CD14-positive monocyte (primary cell): ENCODE results near the gene ZNF865. TPM values are rescaled to one million over a fixed set of nuclear protein-coding genes. Genes with fewer than 3 reads are reported as not detected.

Source experiments
- DNase-seq, 3 donors: peaks; one replicate each; pipeline ENCODE4 v3.0.0-alpha.2; 2011 to 2022
- H2AFZ ChIP-seq: 2 replicates; pipeline ENCODE4 v1.6.0; 2012; ENCODE audit warnings: mild to moderate bottlenecking, low read depth, low read length, inconsistent platforms; ENCODE audit not compliant: insufficient read depth, poor library complexity, severe bottlenecking
- H3K27ac ChIP-seq, 2 donors: 1 replicate in 1 of 2; 2 replicates in 1 of 2; pipeline ENCODE4 v1.5.1; 2012 to 2013; ENCODE audit warnings: low read length in 2 of 2, control low read depth in 1 of 2, inconsistent platforms in 1 of 2, low read depth in 1 of 2, mild to moderate bottlenecking in 1 of 2
- H3K27me3 ChIP-seq, 2 donors: one replicate each; pipeline versions ENCODE4 v1.6.0 to v1.6.1; 2011 to 2013; ENCODE audit warnings: low read length in 2 of 2; ENCODE audit not compliant: control insufficient read depth in 2 of 2, insufficient read depth in 2 of 2
- H3K36me3 ChIP-seq, 2 donors: replicated peaks in 1 of 2; 1 replicate in 1 of 2; 2 replicates in 1 of 2; pipeline versions ENCODE4 v1.5.1 to v1.6.1; 2012 to 2013; ENCODE audit warnings: low read length in 2 of 2, control low read depth in 1 of 2, inconsistent platforms in 1 of 2, mild to moderate bottlenecking in 1 of 2; ENCODE audit not compliant: insufficient read depth in 2 of 2, control insufficient read depth in 1 of 2
- H3K4me1 ChIP-seq, 2 donors: 1 replicate in 1 of 2; 2 replicates in 1 of 2; pipeline versions ENCODE4 v1.5.1 to v1.6.1; 2012 to 2013; ENCODE audit warnings: low read length in 2 of 2, control low read depth in 1 of 2, inconsistent platforms in 1 of 2, mild to moderate bottlenecking in 1 of 2, moderate library complexity in 1 of 2; ENCODE audit not compliant: insufficient read depth in 2 of 2, control insufficient read depth in 1 of 2
- H3K4me2 ChIP-seq: replicated peaks from 2 replicates; pipeline ENCODE3; 2012; ENCODE audit warnings: low read length, moderate library complexity, mild to moderate bottlenecking; ENCODE audit not compliant: poor library complexity, severe bottlenecking; ENCODE audit errors: extremely low read depth
- H3K4me3 ChIP-seq, 3 experiments: fragments of 200-600 bp in 1 of 3; sonication (generic) in 1 of 3; replicated peaks in 1 of 3; 1 replicate in 2 of 3; 2 replicates in 1 of 3; pipeline ENCODE4 v1.5.1; 2011 to 2013; ENCODE audit warnings: low read length in 3 of 3, mild to moderate bottlenecking in 3 of 3, control low read depth in 2 of 3, low read depth in 2 of 3, inconsistent platforms in 1 of 3, moderate library complexity in 1 of 3
- H3K79me2 ChIP-seq: 2 replicates; pipeline ENCODE4 v1.6.0; 2012; ENCODE audit warnings: mild to moderate bottlenecking, control low read depth, inconsistent platforms, low read length, moderate library complexity; ENCODE audit not compliant: insufficient read depth
- H3K9ac ChIP-seq: 2 replicates; pipeline ENCODE4 v1.6.0; 2017; ENCODE audit warnings: low read length, mild to moderate bottlenecking; ENCODE audit not compliant: insufficient read depth, poor library complexity, severe bottlenecking
- H3K9me3 ChIP-seq, 2 donors: replicated peaks in 1 of 2; 1 replicate in 1 of 2; 2 replicates in 1 of 2; pipeline versions ENCODE4 v1.5.1 to v1.6.1; 2012 to 2013; ENCODE audit warnings: low read length in 2 of 2, control low read depth in 1 of 2; ENCODE audit not compliant: control insufficient read depth in 1 of 2, insufficient read depth in 1 of 2
- H4K20me1 ChIP-seq: 2 replicates; pipeline ENCODE4 v1.6.0; 2012; ENCODE audit warnings: mild to moderate bottlenecking, low read length, control low read depth, moderate library complexity; ENCODE audit not compliant: insufficient read depth
- H3K27ac Mint-ChIP-seq, 7 donors: one replicate each; pipeline ENCODE4 v1.8.0; 2020; ENCODE audit warnings: mild to moderate bottlenecking in 7 of 7, mixed read lengths in 7 of 7, moderate library complexity in 6 of 7, inconsistent platforms in 2 of 7
- H3K27me3 Mint-ChIP-seq, 3 donors: one replicate each; pipeline ENCODE4 v1.8.0; 2021 to 2022; ENCODE audit warnings: low read depth in 3 of 3, mild to moderate bottlenecking in 3 of 3, mixed read lengths in 3 of 3, moderate library complexity in 3 of 3, inconsistent platforms in 1 of 3
- H3K36me3 Mint-ChIP-seq, 2 donors: one replicate each; pipeline ENCODE4 v1.8.0; 2020; ENCODE audit warnings: mixed read lengths in 2 of 2, inconsistent platforms in 1 of 2, mild to moderate bottlenecking in 1 of 2
- H3K4me1 Mint-ChIP-seq: one replicate; pipeline ENCODE4 v1.8.0; 2020; ENCODE audit warnings: mild to moderate bottlenecking, mixed read lengths
- H3K4me3 Mint-ChIP-seq, 2 donors: one replicate each; pipeline ENCODE4 v1.8.0; 2020; ENCODE audit warnings: mild to moderate bottlenecking in 2 of 2, mixed read lengths in 2 of 2, moderate library complexity in 1 of 2
- H3K9me3 Mint-ChIP-seq, 7 donors: one replicate each; pipeline ENCODE4 v1.8.0; 2020 to 2022; ENCODE audit warnings: mixed read lengths in 7 of 7, mild to moderate bottlenecking in 6 of 7, moderate library complexity in 6 of 7, inconsistent platforms in 2 of 7
- CTCF ChIP-seq: fragments of 200-600 bp; IDR thresholded peaks from one replicate; pipeline ENCODE4 v1.8.0; 2022; ENCODE audit warnings: antibody characterized with exemption, mild to moderate bottlenecking
- WGBS: methylation state at CpG from one replicate; pipeline ENCODE4 v1.1.5; 2013; ENCODE audit warnings: missing lambda C conversion rate; ENCODE audit not compliant: insufficient coverage; 5-methylcytosine and 5-hydroxymethylcytosine counted together
- intact Hi-C, 2 donors: fragments of 100-400 bp; cut with micrococcal nuclease; formaldehyde crosslinking; loops; one replicate each; pipeline versions ENCODE4 v1.15.0 to v1.15.1; 2023
- polyA plus RNA-seq, 3 donors: library from polyadenylated mRNA; depleted of rRNA in 1 of 3; unstranded in 2 of 3; stranded (reverse) in 1 of 3; fragments of 300-500 nt in 2 of 3; fragments of >200 nt in 1 of 3; fragmentation: Illumina TruSeq in 2 of 3; gene quantifications; 1 replicate in 2 of 3; 2 replicates in 1 of 3; pipeline ENCODE4 v1.2.3, GENCODE V29; 2012 to 2021

Gene ZNF865
- polyA plus RNA-seq, 3 donors, result 0.03 to 6.0 (median 0.07) TPM

- H3K79me2 ChIP-seq, result peaks cover 63% of the 10 kb centered on the region
- Mint-ChIP-seq H3K27ac (peak overlapping the region in 3 of 7 donors; percentile 63 to 77 (median 77)), H3K36me3 (peaks cover 9 to 21% of the 10 kb centered on the region in 2 donors), H3K27me3 (no peaks in the 10 kb centered on the region), H3K4me3 (no peak overlapping the region), H3K9me3 (peaks cover 0 to 4% (median 0%) of the 10 kb centered on the region in 7 donors), H3K4me1 (peaks cover 54% of the 10 kb centered on the region)
- H4K20me1 ChIP-seq, result peaks cover 15% of the 10 kb centered on the region
- no peak overlapping the region for H3K4me3 ChIP-seq
- H3K4me1 ChIP-seq, result peaks cover 34 to 60% of the 10 kb centered on the region in 2 donors
- no peaks in the 10 kb centered on the region for H3K27me3 ChIP-seq
- intact Hi-C loops, result loop anchor here in 1 of 2 donors (10.0 kb wide), 1 partner anchor 198 kb away; the partner anchor contains the start of gene UBE2S
- TF ChIP-seq CTCF, result no peak
- 96% methylated on average over 14 of the region's 21 CpGs for WGBS
- H2AFZ ChIP-seq, result no peak overlapping the region
- H3K9me3 ChIP-seq, result no peaks in the 10 kb centered on the region
- no peak overlapping the region for H3K4me2 ChIP-seq
- H3K9ac ChIP-seq, result no peak overlapping the region
- no peak for DNase-seq
- H3K27ac ChIP-seq, result no peak overlapping the region
- peaks cover 0 to 25% of the 10 kb centered on the region in 2 donors for H3K36me3 ChIP-seq
These were observed 2.3 kb upstream of the ZNF865 start for GRCh38 chr19:55603115-55603514.

- DNase-seq, result no peak
- Histone ChIP-seq H3K9ac (no peak overlapping the region), H4K20me1 (peaks cover 20% of the 10 kb centered on the region), H3K4me1 (peaks cover 34 to 60% of the 10 kb centered on the region in 2 donors), H3K4me3 (peak overlapping the region in 1 of 3 experiments; percentile 81), H3K9me3 (no peaks in the 10 kb centered on the region), H2AFZ (no peak overlapping the region), H3K36me3 (peaks cover 0 to 25% of the 10 kb centered on the region in 2 donors), H3K27me3 (no peaks in the 10 kb centered on the region), H3K79me2 (peaks cover 67% of the 10 kb centered on the region), H3K4me2 (peak overlapping the region; percentile 77), H3K27ac (peak overlapping the region in 1 of 2 donors; percentile 85)
- Mint-ChIP-seq H3K9me3 (peaks cover 0 to 2% (median 0%) of the 10 kb centered on the region in 7 donors), H3K27me3 (no peaks in the 10 kb centered on the region), H3K4me1 (peaks cover 54% of the 10 kb centered on the region), H3K4me3 (peak overlapping the region; percentile 34 to 92), H3K36me3 (peaks cover 12 to 25% of the 10 kb centered on the region in 2 donors), H3K27ac (peak overlapping the region in 6 of 7 donors; percentile 22 to 97 (median 94))
- TF ChIP-seq CTCF, result no peak
- intact Hi-C loops, result loop anchor here in 1 of 2 donors (10.0 kb wide), 1 partner anchor 199 kb away; the partner anchor contains the start of gene UBE2S
- 83% methylated on average over 16 of the region's 22 CpGs for WGBS
These were observed 1.7 kb upstream of the ZNF865 start for GRCh38 chr19:55603581-55604292.
